A673 (cell line): ENCODE measurements around the gene ERBIN.

ENCODE experiments used
- EZH2 ChIP-seq: fragments of 200-600 bp; sonication (generic); IDR thresholded peaks from 2 replicates; pipeline ENCODE4 v1.6.1; 2017; ENCODE audit warnings: borderline replicate concordance, low read depth, mild to moderate bottlenecking, mixed read lengths, antibody characterized with exemption, low read length; ENCODE audit not compliant: poor library complexity, severe bottlenecking
- TF ChIP-seq, protein P1 (sequence below): fragments of 300-800, 200-600 bp; sonication (generic); conservative IDR thresholded peaks from 2 replicates; pipeline ENCODE4 v1.5.1; 2017; ENCODE audit warnings: low read depth, mild to moderate bottlenecking, antibody characterized with exemption, low read length, moderate library complexity, mixed read lengths

DNA sequence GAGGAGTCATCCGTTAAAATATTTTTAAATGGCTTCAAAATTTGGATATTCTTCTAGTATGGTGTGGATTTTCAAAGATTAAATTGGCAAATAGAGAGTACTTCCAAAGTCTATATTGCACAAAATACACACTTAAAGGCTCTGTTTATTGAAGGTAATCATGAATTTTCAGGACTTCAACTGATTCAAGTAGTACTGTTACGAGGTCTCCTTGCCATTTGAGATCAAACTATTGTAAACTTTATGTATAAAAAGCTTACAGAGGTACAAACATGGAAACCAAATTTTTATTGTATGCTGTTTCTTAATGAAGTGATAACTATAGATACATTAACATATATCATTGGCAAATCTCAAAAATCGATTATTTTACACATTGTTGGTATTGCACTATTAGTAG is 2.5 kb downstream of the ERBIN start:
- TF ChIP-seq, protein P1, sequence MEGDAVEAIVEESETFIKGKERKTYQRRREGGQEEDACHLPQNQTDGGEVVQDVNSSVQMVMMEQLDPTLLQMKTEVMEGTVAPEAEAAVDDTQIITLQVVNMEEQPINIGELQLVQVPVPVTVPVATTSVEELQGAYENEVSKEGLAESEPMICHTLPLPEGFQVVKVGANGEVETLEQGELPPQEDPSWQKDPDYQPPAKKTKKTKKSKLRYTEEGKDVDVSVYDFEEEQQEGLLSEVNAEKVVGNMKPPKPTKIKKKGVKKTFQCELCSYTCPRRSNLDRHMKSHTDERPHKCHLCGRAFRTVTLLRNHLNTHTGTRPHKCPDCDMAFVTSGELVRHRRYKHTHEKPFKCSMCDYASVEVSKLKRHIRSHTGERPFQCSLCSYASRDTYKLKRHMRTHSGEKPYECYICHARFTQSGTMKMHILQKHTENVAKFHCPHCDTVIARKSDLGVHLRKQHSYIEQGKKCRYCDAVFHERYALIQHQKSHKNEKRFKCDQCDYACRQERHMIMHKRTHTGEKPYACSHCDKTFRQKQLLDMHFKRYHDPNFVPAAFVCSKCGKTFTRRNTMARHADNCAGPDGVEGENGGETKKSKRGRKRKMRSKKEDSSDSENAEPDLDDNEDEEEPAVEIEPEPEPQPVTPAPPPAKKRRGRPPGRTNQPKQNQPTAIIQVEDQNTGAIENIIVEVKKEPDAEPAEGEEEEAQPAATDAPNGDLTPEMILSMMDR: no peak
- no peak for TF ChIP-seq EZH2
